Lower lobe of right lung (tissue), 2 donors: ENCODE measurements around the gene GPRC6A. TPM values are rescaled to one million over a fixed set of nuclear protein-coding genes. Genes with fewer than 3 reads are reported as not detected.
"Not testable (repeated sequence)": the region's sequence is repeated elsewhere in the genome, so short reads cannot be mapped to it uniquely, and the experiment has no call there.

Experiments
- ATAC-seq, 2 donors: fragments of 200-7000 bp; cut with Tn5 transposase; one replicate each; pipeline ENCODE4 v1.9.1; 2020 to 2022; ENCODE audit warnings: mild to moderate bottlenecking in 2 of 2, moderate library complexity in 2 of 2
- DNase-seq: peaks from one replicate; pipeline ENCODE4 v3.0.0-alpha.2; 2020
- H3K27ac ChIP-seq: fragments of 200-600 bp; one replicate; pipeline ENCODE4 v1.8.0; 2022
- H3K27me3 ChIP-seq: fragments of 200-600 bp; one replicate; pipeline ENCODE4 v1.8.0; 2022; ENCODE audit warnings: low read depth
- H3K36me3 ChIP-seq: fragments of 200-600 bp; one replicate; pipeline ENCODE4 v1.8.0; 2022; ENCODE audit warnings: mild to moderate bottlenecking
- H3K4me1 ChIP-seq: fragments of 200-600 bp; one replicate; pipeline ENCODE4 v1.8.0; 2022
- H3K4me3 ChIP-seq: fragments of 200-600 bp; one replicate; pipeline ENCODE4 v1.8.0; 2022; ENCODE audit warnings: mild to moderate bottlenecking
- H3K9me3 ChIP-seq: fragments of 200-600 bp; one replicate; pipeline ENCODE4 v1.8.0; 2022
- intact Hi-C: fragments of 100-400 bp; cut with DNase I; formaldehyde crosslinking; loops from one replicate; pipeline ENCODE4 v1.11.0; 2022
- total RNA-seq: library from RNA; stranded (reverse); fragmentation: NEBNext Ultra II Directional; extraction: Animal tissue kit (Norgen Biotek cat#: 25700); gene quantifications from one replicate; pipeline ENCODE4 v1.2.1, GENCODE V29; 2021
- TF ChIP-seq, protein P1 (sequence below): fragments of 200-600 bp; IDR thresholded peaks from one replicate; pipeline ENCODE4 v1.8.0; 2022; ENCODE audit warnings: antibody characterized with exemption, mild to moderate bottlenecking
- donor health status: DM: no; HTN: yes; CAD: no; lungs with severe emphysema.

The GPRC6A gene
- total RNA-seq, 1 donor from 2014 or later = not detected

DNA sequence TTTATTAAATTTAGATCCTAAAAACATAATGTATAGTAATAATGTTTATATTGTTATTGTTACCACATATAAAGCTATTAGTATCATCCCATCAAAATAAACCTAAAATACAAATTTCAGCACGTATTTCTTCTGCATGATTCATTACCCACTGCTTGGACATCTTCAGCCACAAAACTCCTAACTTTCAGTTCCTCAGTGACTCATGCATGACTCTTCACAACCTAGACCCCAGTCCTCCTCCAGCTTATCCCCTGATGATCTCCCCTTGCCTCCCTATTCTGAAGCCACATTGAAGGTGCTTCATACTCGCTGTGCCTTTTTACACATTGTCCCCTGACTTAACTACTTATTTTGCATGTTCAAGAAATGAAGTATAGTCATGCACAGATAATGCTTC lies 11.2 kb upstream of the GPRC6A start:
- intact Hi-C loops = no loop called here
- no peak overlapping the region for H3K27ac ChIP-seq
- no peak for ATAC-seq

DNA sequence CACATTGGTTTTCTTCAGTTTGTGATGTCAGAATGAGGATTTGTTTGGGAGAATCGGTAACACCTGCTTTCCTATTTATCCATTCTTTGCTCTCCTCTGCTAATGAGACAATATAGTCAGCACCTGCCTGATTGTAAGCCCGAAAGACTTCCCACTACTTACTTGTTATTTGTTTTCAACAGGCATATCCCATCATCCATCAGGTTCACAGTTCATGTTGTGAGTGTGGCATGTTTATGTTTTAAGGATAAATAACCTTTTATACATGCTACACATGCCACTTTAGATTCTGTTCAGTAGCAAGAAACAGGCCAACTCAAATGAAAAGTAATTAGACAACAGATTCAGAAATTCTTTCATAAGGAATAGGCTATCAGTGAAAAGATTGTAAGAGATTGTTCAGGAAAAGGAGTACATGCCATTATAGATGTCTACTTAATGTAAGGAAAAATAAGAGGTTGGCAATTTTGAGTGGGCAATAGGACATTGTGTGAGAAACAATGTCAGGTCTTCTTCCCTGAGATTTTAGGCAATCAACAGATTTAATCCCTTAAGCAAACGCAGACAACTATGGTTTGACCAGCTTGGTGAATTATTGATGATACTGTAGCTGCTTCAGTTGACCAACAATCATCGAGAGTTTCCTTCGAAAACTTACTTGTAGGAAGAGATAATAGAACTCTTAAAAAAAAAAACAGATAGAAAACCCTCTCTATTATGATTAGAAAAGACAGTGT lies 7.9 kb upstream of the GPRC6A start:
- TF ChIP-seq, protein P1, sequence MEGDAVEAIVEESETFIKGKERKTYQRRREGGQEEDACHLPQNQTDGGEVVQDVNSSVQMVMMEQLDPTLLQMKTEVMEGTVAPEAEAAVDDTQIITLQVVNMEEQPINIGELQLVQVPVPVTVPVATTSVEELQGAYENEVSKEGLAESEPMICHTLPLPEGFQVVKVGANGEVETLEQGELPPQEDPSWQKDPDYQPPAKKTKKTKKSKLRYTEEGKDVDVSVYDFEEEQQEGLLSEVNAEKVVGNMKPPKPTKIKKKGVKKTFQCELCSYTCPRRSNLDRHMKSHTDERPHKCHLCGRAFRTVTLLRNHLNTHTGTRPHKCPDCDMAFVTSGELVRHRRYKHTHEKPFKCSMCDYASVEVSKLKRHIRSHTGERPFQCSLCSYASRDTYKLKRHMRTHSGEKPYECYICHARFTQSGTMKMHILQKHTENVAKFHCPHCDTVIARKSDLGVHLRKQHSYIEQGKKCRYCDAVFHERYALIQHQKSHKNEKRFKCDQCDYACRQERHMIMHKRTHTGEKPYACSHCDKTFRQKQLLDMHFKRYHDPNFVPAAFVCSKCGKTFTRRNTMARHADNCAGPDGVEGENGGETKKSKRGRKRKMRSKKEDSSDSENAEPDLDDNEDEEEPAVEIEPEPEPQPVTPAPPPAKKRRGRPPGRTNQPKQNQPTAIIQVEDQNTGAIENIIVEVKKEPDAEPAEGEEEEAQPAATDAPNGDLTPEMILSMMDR = no peak
- no peak overlapping the region for H3K27ac ChIP-seq
- no peaks in the 10 kb centered on the region for H3K9me3 ChIP-seq
- no peaks in the 10 kb centered on the region for H3K27me3 ChIP-seq
- ATAC-seq = no peak
- H3K4me3 ChIP-seq = no peak overlapping the region
- intact Hi-C loops = no loop called here
- no peak for DNase-seq
- H3K4me1 ChIP-seq = no peaks in the 10 kb centered on the region
- H3K36me3 ChIP-seq = no peaks in the 10 kb centered on the region

More for the DNA sequence above, 11.2 kb upstream of the GPRC6A start:
- H3K27me3 ChIP-seq = no peaks in the 10 kb centered on the region
- H3K36me3 ChIP-seq = no peaks in the 10 kb centered on the region
- H3K9me3 ChIP-seq = no peaks in the 10 kb centered on the region
- H3K4me1 ChIP-seq = no peaks in the 10 kb centered on the region
- DNase-seq = no peak
- TF ChIP-seq, protein P1 = no peak
- H3K4me3 ChIP-seq = no peak overlapping the region

DNA sequence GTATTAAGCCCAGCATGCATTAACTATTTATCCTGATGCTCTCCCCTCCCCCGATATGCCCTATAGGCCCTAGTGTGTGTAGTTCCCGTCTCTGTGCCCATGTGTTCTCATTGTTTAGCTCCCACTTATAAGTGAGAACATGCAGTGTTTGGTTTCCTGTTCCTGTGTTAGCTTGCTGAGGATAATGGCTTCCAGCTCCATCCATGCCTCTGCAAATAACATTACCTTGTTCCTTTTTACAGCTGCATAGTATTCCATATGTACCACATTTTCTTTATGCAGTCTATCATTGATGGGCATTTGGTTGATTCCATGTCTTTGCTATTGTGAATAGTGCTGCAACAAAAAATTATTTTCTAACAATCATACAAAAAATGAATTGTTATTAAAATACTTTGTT lies 5.6 kb upstream of the GPRC6A start:
- H3K27ac ChIP-seq, H3K9me3 ChIP-seq, ATAC-seq, H3K4me1 ChIP-seq, intact Hi-C loops, DNase-seq, H3K4me3 ChIP-seq, H3K27me3 ChIP-seq, H3K36me3 ChIP-seq: not testable (repeated sequence)

DNA sequence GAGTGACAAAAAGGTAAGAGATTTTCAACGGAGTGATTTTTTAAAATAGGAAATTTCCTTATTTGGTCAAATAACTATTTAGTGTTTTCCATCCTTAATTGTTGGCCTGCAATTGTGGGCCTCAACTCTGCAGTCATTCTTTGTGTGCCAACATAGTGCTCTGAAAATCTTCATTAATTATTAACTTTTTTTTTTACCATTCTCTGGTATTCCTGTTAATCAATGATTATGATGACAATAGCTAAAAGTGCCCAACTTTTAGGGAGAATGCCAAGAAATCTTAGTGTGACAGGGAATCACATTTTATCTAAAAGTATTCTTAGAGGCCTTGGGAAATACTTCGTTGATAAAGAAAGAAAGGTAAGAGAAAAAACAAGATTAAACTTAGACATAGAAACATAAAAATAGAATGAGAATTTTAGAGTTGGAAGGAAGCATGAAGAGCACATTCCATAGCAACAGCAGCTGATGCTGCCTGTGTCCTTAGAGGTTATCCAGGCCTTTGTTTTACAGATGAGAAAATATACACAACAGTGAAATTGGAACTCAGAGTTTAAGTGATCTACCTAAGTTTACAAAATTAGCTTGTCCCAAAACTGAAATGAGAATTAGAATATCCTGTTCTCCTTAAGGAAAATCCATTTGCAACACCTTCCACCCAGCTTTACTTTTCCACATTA lies 1.2 kb downstream of the GPRC6A start:
- no peak for ATAC-seq
- peaks cover 6% of the 10 kb centered on the region for H3K9me3 ChIP-seq
- H3K4me3 ChIP-seq = no peak overlapping the region
- intact Hi-C loops = no loop called here
- H3K36me3 ChIP-seq = no peaks in the 10 kb centered on the region
- no peaks in the 10 kb centered on the region for H3K4me1 ChIP-seq
- DNase-seq = no peak
- H3K27ac ChIP-seq = no peak overlapping the region
- no peaks in the 10 kb centered on the region for H3K27me3 ChIP-seq
- TF ChIP-seq, protein P1 = no peak

DNA sequence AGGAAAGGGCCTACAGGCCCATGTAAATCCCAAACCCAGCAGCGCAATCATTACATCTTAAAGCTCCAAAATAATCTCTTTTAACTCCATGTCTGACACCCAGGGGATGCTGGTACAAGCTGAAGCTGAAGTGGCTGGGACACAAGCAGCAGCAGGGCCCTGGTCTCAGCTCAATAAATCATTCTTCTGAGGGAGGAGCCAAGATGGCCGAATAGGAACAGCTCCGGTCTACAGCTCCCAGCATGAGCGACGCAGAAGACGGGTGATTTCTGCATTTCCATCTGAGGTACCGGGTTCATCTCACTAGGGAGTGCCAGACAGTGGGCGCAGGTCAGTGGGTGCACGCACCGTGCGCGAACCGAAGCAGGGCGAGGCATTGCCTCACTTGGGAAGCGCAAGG lies 12.5 kb downstream of the GPRC6A start:
- intact Hi-C loops, H3K36me3 ChIP-seq, H3K27me3 ChIP-seq, ATAC-seq, H3K4me1 ChIP-seq, DNase-seq, H3K4me3 ChIP-seq, H3K9me3 ChIP-seq, H3K27ac ChIP-seq: not testable (repeated sequence)

DNA sequence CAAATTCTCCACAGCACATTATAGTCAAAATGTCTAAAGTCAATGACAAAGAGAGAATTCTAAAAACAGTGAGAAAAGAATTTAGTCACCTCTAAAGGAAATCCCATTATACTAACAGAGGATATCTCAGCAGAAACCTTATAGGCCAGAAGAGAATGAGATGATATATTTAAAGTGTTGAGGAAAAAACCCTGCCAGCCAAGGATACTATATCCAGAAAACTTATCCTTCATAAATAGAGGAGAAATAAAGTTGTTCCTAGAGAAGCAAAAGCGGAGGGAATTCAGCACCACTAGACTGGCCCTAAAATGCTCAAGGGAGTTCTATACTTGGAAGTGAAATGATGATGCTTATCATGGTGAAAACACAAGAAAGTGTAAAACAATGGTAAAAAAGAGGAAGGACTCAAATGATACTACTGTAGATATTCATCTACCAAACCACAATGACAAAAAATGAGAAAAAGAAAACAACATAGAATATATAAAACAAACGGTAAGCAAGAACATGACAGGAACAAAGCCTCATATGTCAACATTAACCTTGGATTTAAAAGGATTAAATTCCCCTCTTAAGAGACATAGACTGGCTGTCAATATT lies 16.7 kb downstream of the GPRC6A start:
- Histone ChIP-seq H3K9me3 (peaks cover 3% of the 10 kb centered on the region), H3K36me3 (no peaks in the 10 kb centered on the region), H3K4me3 (no peak overlapping the region), H3K27ac (no peak overlapping the region), H3K4me1 (no peaks in the 10 kb centered on the region), H3K27me3 (no peaks in the 10 kb centered on the region)
- ATAC-seq (no peak), DNase-seq (no peak)
- TF ChIP-seq, protein P1 = no peak
- intact Hi-C loops = no loop called here
